ENCODE measurements around the gene PLCB2.

The PLCB2 gene

DNA sequence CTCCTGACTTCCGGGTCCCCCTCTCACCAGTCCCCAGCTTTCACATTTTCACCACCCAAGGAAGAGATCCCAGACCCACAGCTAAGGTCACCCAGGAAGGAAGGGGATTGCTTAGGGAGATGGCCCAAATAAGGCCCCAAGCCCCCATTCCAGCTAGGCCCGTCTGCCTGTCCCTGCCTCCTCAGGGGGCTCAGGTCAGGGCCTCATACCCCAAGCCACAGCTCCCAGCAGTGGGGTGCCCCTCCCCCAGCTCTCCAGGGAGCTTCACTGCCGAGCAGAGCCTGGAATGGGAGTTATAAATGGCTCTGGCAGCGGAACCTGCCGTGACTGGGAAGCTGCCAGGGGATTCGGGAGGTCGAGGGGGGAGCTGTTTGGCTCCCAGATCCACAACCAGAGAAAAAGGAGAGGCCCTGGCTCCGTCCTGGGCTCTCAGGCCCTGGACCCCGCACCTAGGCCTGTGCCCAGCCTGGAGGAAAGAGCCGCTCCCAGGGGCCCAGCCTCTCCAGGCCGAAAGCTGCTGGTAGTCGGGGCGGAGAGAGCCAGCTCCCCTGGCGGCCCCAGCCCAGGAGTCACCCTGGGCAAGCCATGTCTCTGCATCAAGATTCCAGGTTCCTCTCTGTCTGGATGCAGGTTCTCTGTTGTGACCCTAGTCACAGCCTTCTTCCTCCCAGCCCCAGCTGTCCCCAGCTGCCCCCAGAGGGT lies 32.5 kb upstream of the PLCB2 start:
- DNase-seq: peak; percentile 45 to 48

DNA sequence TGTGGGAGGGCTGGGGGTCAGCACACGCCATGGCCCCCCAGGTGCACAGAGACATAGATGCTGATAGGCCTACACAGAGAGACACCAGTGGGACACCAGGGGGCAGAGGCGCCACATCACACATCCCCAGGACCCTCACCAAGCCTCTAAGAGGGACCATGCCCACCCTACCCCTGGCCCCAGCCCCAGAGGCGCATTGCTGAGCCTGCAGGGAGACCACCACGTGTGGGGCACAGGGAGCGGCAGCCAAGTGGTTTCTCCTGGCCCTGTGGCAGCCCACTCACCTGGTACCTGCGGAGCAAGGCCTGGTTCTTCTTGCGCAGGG lies 31.8 kb upstream of the PLCB2 start:
- DNase-seq: no peak

DNA sequence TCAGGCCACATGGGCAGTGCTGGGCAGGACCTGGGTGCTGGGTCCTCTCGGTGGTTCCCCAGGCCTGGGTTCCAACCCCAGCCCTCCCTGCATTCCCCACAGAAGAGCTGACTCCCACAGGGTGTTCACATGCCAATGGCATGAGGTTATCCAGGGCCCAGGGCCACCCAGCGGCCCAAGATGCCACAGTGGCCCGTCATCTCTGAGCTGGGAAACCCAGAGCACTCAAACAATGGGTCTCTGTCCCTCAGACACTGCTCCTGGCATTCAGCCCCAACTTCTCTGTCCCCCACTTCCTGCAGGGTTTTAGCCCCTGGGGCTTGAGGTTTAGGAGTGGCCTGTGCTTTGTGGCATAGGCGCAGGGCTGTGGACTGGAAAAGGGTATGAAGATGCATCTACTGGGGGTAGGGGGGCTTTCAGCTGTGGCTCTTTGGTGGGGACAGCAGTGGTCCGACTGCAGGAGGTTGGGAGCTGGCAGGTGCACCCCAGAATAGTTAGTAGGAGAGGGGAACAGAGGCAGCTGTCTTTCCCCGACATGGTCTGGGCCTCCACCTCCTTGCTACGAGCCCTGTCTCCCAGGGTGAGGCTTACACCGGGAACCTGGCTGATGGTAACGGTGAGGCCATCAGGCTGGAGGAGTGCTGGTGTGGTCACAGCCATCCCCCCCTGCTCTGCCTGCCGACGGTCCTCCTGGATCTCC lies 31.3 kb upstream of the PLCB2 start:
- DNase-seq: no peak

DNA sequence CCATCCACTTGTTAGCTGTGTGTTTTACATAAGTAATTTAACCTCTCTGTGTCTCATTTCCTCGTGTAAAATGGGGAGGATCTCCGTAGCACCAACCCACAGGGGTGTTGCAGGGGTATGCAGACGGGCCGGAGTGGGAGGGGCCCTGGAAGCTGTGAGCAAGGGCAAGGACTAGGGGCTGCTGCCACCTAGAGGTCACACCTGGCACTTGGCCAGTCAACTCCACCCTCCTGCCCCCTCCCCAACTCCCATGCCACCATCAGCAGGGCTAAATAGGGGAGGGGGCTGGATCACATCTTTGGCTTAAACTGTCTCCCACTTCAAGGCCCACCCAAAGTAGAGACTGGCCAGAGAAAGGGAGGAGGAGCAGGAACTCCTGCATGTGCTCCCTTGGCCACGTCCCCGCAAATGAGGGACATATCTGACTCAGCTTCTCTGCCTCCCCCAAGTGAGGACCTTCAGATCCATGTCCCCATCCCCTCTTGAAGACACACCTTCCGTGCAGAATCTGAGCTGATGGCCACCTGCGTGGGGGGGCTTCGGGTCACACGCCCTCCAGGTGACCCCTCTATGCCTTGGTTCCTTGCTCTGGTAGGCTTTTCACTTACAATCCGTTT lies 30.4 kb upstream of the PLCB2 start:
- DNase-seq: peak; percentile 68 to 72

DNA sequence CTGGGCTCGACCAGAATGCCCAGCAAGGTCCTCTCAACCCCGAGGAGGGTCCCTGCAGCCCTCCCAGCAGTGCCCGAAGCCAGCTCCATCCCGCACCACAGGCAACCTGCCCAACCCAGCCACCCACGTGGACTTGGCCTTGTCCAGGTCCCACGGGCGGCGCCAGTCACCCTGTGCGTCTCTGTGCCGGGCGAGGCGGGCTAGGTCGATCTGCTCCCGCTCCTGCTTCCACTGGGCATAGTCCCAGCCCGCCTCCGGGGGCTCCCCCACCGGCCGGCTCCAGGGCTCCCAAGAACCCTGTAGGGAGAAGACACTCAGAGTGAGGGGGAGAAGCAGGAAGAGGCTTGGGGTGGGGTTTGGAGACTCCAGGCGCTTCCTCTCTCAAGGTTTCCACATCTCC lies 29.9 kb upstream of the PLCB2 start:
- no peak for DNase-seq

DNA sequence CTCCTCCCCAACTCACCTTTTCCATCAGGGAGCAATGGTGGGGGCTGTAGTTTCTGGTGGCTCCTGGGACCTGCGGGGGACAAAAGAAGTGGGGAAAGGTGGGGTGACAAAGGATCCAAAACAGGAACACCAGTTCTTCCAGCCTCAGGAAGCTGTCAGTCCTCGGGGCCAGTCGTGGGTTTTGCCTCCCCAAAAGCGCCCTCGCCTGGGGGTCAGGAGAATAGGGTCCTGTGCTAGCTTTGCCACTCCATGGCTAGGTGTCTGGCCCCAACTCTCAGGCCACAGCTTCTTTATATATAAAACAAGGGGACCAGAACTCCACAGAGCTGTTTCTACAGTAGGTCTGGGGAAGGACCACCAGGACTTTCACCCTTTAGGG lies 29.0 kb upstream of the PLCB2 start:
- no peak for DNase-seq

DNA sequence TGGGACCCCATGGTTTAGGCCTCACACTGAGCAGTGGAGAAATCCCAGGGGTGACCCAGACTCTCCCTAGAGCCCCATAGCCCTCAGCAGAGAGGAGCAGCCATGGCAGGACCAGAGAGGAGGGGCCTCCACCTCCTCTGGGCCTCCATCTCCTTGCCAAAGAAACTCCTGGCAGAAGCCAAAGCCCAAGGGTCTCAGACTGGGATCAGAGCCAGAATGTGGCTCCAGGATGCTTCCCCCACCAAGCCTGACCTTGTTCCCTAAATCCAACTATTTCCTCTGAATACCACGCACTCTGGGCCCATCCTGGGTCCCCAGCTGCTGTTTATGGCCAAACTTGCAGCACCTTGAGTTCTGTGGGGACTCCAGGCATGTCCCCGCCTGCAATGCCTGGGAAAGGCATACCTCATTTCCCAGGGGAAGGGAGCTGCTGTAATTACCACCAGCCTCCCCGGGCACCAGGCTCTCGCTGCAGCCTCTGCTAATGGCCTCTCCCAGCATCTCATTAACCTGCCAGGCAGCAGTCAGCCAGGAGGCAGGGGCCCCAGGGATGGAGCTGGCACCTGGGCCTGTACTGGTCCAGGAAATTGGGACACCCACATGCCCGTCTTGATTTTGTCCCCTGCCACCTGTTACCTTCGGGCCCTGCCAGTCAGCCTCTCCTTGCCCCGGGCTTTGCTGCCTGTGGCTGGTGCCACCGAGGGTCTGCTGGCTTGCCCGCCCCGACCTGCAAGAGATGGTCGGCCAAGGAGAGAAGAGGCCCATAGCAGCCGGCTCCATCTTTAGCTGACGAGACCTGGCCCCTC lies 28.4 kb upstream of the PLCB2 start:
- DNase-seq: peak; percentile 24 to 30

DNA sequence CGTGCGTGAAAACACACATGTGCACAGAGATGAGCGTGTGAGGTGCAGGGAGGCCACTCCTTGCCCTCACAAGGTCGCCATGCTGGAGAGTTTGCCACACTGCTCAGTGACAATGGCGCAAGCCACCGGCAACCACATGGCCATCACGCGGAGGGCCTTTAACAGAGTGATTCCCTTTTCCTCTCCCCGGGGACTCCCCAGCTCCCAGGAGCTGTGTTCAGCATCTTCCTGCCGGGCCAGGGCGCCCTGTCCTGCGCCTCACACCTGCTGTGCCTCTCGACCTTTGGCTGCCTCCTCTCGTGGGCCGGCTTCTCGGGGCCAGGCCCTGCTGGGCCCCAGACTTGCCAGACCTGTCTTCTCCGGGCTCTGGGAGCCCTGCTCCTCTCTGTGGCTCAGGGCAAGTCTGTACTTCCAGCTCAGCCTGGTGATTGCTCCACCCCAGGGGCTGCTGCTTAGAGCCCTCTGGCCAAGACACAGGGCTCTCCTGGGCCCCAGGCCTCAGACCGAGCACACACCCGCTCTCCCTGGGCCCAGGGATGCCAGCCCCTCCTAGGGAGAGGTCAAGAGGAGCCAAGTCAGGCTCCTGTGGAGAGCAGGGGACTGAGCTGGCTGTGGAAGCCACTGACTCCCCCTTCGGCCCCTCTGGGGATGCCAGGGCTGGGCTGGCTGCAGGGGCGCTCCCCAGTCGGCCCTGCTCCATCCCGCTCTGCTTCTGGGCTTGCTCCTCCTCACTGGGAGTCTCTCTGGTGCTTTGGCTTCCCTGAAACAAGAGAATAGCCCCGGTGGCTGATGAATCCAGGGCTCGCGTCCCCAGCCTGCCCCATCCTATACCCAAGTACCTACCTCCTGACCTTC lies 27.4 kb upstream of the PLCB2 start:
- no peak for DNase-seq

DNA sequence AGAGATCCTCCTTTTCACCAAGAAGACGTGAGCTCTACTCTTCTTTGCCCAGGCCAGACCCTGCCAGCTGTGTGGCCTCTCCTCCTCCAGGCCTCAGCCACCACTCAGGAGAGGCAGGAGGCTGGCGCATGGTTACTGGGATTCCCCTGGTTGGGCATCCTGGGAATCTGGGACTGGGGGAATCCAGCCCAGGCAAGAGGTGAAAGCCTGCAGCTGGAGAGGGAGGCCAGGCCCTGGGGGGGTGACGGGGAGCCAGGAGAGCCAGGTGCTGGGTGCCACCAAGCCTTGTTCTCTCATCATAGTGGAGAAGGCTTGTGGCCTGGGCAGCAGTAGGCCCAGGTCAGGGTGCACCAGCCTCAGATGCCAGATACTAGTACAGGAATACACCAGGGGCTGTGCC lies 26.8 kb upstream of the PLCB2 start:
- no peak for DNase-seq

DNA sequence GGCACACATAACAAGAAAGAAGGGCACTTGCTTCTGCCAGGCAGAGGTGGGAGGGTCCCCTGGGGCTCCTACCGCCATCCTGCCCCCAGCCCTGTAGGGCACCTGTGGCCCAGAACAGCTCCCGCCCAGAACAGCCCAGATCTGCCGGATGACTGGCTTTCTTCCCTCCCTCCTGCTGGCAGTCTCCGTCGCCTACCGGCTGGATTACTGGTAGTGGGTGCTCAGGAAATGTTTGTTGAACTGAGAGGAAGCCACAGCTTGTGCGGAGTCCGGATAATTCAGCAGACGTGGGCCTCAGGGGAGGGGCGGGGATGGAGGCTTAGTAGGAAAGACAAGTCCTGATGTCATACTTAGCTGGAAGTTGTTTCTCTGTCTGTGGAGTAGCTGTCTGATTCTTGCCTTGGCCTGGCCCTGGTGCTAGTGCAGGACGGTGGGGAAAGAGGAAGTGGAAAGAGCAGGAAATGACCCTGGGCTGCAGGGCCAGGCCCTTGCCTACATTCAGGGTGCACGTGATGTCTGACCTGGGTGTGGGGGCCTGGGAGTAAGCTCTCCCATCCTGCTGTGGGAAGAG lies 26.3 kb upstream of the PLCB2 start:
- peak in 1 of 2 experiments; percentile 42 for DNase-seq

DNA sequence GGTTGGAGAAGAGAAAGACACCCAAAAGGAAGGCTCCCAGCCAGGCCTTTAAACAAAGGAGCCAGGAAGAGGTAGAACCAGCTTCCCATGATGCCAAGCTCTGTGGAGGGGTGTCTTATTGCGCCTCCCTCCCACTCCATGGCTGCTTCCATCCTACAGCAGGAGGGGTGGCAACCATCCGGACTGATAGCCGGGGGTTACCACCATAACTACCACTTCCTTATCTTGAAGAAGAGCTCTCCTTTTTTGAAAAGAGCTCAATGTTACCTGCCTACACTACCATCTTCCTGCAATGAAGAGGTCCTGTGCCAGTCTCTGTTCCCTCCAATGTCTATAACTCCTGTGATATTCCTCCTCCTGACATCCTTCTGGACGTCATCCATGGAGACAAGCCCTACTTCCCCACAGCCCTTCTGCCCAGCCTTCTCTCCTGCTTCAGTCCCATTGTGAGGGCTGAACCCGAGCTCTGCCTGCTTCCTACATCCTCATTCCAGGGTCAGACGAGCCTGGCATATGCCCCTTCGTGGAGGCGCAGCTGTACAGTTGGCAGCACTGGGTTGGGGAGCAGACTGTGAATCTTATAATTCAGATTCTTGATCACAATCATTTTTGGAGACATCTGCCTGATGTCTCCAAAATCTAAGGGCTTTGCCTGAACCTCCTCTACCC lies 24.5 kb upstream of the PLCB2 start:
- DNase-seq: no peak

DNA sequence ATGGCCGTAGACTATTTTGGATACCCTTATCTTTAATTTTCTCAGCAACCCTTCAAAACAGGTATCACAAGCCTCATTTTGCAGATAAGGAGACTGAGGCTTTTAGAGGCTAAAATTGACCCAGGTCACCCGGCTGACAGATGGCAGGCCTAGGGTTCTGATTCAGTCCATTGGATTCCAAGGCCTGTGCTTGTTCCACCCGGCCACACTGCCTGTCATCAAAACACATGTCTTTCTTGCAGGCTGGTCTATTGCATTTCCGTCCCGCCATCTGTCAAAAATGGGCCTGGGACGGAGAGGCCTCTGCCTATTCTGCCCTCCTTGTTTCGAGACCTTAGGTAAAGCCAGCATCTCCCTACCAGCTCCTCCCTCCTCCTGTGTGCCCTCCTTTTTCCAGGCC lies 23.9 kb upstream of the PLCB2 start:
- DNase-seq: no peak

DNA sequence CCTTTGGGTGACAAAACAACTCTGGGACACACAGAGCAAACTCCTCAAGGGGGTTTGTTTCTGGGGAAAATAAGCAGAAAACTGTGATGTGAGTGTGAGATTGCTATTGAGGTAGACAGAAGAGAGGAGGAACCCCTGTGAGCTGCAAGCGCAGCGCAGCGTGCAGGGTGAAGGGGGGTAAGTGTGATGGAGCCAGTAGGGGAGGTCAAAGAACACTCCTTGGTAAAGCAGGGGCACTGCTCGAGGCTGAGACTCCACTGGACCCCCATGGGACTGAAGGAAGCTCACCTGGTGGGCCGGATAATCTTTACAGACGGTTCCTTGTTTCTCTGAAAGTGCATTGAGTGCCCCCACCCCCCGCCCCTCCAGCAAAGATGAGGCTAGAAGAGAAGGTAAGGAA lies 23.3 kb upstream of the PLCB2 start:
- no peak for DNase-seq

DNA sequence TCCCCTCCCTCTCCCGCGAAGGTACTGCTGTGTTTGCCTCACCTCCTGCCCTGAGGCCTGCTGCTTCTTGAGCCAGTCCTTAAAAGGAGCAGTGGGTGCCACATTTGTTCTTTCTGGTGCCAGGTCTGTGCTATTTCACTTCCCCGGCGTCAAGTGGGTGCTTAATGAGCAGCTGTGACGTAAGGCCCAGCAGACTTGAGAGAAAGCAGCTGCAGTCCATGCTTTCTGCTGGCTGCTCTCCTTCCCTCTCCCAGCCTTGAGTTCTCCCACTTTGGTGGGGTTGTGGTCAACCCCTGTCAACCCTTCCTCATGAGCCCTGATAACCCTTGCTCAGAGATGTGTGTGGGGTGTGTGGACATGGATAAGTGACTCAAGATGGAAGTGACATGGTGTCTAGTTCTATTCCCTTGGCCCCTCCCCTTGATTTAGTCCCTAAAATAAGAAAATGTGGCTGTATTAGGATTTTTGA lies 22.7 kb upstream of the PLCB2 start:
- DNase-seq: no peak

DNA sequence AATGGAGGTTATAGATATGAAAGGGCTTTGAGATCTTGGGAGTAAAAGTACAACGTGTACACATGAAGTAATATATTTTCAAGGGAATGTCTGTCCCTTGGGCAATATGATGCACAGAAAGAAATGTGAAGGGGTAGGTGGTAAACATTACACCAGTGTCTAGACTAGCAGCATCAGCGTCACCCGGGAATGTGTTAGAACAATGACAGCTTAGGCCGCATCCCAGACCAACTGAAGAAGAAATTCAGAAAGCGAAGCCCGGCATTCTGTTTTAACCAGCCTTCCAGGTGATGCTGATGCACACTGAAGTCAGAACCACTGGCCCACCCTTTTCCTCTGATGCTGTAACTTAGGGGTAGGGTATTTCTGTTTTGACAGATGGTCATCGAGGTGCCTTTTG lies 22.1 kb upstream of the PLCB2 start:
- no peak for DNase-seq

DNA sequence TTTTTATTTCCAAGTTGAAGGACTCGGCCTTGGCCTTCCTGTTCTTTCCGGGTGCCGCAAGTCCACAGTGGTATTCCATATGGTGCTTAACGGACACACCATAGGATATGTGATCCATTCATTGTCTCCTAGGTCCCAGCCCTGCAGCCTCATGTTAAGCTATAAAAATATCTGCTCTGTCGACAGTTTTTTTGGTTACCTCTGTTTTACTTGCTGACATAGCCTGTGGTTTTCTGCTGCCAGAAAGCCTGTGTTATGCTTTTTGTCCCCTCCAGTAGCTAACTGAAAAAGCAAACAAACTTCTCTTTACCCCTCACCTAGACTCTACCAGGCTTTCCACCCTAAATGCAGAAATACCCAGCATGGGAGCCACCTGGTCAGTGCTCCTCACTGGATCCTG lies 21.0 kb upstream of the PLCB2 start:
- no peak for DNase-seq

DNA sequence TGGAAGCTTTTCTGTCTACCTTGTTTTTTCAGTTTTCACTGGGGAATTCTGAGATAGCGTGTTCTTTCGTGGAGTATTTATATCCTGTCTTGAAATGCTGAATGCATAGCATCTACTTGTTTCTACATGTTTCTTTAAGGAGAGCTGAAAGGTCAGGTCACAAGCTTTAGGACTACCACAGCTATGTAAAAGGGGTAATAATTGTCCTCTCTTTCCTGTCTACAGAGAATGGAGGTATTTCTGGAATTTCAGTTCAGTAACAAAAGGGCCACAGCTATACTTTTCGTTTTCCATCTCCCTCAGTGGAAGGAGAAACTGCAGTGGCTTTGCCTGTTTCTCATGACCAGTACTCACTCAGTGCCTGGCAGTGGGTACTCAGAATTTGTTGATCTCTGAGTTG lies 20.4 kb upstream of the PLCB2 start:
- DNase-seq: no peak

DNA sequence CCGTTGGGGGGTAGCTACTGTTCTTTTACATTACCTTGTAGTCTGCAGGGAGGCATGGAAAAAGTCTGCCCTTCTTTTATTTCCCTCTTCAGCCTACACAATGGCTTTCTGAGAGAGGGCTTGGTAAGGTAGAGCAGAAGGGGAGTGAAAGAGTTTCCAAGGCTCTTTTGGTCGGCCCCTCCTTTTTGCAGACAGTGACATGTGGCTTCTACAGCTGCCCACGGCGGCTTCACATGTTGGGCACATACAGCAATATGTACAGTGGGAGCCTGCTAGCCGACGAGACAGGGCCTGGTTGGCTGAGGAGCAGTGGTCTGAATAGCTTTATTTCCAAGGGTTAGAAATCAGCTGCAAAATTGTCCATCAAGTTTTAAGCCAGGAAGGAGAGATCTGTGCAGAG lies 19.7 kb upstream of the PLCB2 start:
- no peak for DNase-seq

DNA sequence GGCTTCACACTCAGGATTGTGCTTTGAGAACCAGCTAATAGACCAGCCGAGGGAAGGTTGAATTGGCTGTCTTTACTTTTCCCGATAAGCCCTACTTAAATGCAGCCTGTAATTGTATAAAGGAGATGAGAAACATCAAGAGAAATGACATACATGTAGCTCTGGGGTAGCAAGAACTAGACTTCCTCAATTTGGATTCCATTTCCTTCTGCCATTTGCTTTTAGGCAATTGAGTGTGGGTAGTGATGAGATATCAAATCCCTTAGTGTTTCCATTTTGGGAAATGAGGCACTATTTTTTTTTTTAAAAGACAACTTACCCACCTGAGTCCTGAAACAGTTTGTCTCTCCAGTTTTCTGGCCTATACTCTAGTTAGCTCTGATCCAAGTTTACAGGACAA lies 18.0 kb upstream of the PLCB2 start:
- no peak for DNase-seq

DNA sequence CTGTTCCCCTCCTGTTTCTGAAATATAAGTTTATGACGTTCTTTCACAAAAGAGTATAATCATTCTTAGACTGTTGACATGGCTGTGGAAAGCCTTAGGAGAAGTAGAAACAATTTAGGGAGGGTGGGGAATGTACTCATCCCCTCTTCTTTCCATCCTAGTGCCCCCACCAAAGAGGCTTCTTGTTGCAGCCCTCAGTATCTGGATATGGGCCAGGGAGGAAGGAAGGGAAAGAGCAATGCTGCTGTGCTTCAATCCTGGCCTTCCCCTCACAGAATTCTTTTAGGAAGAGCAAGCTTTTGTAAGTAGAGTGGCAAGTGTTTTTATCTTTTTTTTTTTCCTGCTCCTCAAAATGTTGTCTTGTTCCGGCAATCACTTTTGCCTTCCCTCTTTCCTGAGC lies 17.5 kb upstream of the PLCB2 start:
- DNase-seq: no peak

All from NCI-H2081 (cell line).